CD14-positive monocyte (primary cell): ENCODE data around the gene QRICH2. TPM values are rescaled to one million over a fixed set of nuclear protein-coding genes. Genes with fewer than 3 reads are reported as not detected.

Source experiments
- DNase-seq, 3 donors: peaks; one replicate each; pipeline ENCODE4 v3.0.0-alpha.2; 2011 to 2022
- H2AFZ ChIP-seq: 2 replicates; pipeline ENCODE4 v1.6.0; 2012; ENCODE audit warnings: mild to moderate bottlenecking, low read depth, low read length, inconsistent platforms; ENCODE audit not compliant: insufficient read depth, poor library complexity, severe bottlenecking
- H3K27ac ChIP-seq, 2 donors: 1 replicate in 1 of 2; 2 replicates in 1 of 2; pipeline ENCODE4 v1.5.1; 2012 to 2013; ENCODE audit warnings: low read length in 2 of 2, control low read depth in 1 of 2, inconsistent platforms in 1 of 2, low read depth in 1 of 2, mild to moderate bottlenecking in 1 of 2
- H3K27me3 ChIP-seq, 2 donors: one replicate each; pipeline versions ENCODE4 v1.6.0 to v1.6.1; 2011 to 2013; ENCODE audit warnings: low read length in 2 of 2; ENCODE audit not compliant: control insufficient read depth in 2 of 2, insufficient read depth in 2 of 2
- H3K36me3 ChIP-seq, 2 donors: replicated peaks in 1 of 2; 1 replicate in 1 of 2; 2 replicates in 1 of 2; pipeline versions ENCODE4 v1.5.1 to v1.6.1; 2012 to 2013; ENCODE audit warnings: low read length in 2 of 2, control low read depth in 1 of 2, inconsistent platforms in 1 of 2, mild to moderate bottlenecking in 1 of 2; ENCODE audit not compliant: insufficient read depth in 2 of 2, control insufficient read depth in 1 of 2
- H3K4me1 ChIP-seq, 2 donors: 1 replicate in 1 of 2; 2 replicates in 1 of 2; pipeline versions ENCODE4 v1.5.1 to v1.6.1; 2012 to 2013; ENCODE audit warnings: low read length in 2 of 2, control low read depth in 1 of 2, inconsistent platforms in 1 of 2, mild to moderate bottlenecking in 1 of 2, moderate library complexity in 1 of 2; ENCODE audit not compliant: insufficient read depth in 2 of 2, control insufficient read depth in 1 of 2
- H3K4me2 ChIP-seq: replicated peaks from 2 replicates; pipeline ENCODE3; 2012; ENCODE audit warnings: low read length, moderate library complexity, mild to moderate bottlenecking; ENCODE audit not compliant: poor library complexity, severe bottlenecking; ENCODE audit errors: extremely low read depth
- H3K4me3 ChIP-seq, 3 experiments: fragments of 200-600 bp in 1 of 3; sonication (generic) in 1 of 3; replicated peaks in 1 of 3; 1 replicate in 2 of 3; 2 replicates in 1 of 3; pipeline ENCODE4 v1.5.1; 2011 to 2013; ENCODE audit warnings: low read length in 3 of 3, mild to moderate bottlenecking in 3 of 3, control low read depth in 2 of 3, low read depth in 2 of 3, inconsistent platforms in 1 of 3, moderate library complexity in 1 of 3
- H3K79me2 ChIP-seq: 2 replicates; pipeline ENCODE4 v1.6.0; 2012; ENCODE audit warnings: mild to moderate bottlenecking, control low read depth, inconsistent platforms, low read length, moderate library complexity; ENCODE audit not compliant: insufficient read depth
- H3K9ac ChIP-seq: 2 replicates; pipeline ENCODE4 v1.6.0; 2017; ENCODE audit warnings: low read length, mild to moderate bottlenecking; ENCODE audit not compliant: insufficient read depth, poor library complexity, severe bottlenecking
- H3K9me3 ChIP-seq, 2 donors: replicated peaks in 1 of 2; 1 replicate in 1 of 2; 2 replicates in 1 of 2; pipeline versions ENCODE4 v1.5.1 to v1.6.1; 2012 to 2013; ENCODE audit warnings: low read length in 2 of 2, control low read depth in 1 of 2; ENCODE audit not compliant: control insufficient read depth in 1 of 2, insufficient read depth in 1 of 2
- H4K20me1 ChIP-seq: 2 replicates; pipeline ENCODE4 v1.6.0; 2012; ENCODE audit warnings: mild to moderate bottlenecking, low read length, control low read depth, moderate library complexity; ENCODE audit not compliant: insufficient read depth
- H3K27ac Mint-ChIP-seq, 7 donors: one replicate each; pipeline ENCODE4 v1.8.0; 2020; ENCODE audit warnings: mild to moderate bottlenecking in 7 of 7, mixed read lengths in 7 of 7, moderate library complexity in 6 of 7, inconsistent platforms in 2 of 7
- H3K27me3 Mint-ChIP-seq, 3 donors: one replicate each; pipeline ENCODE4 v1.8.0; 2021 to 2022; ENCODE audit warnings: low read depth in 3 of 3, mild to moderate bottlenecking in 3 of 3, mixed read lengths in 3 of 3, moderate library complexity in 3 of 3, inconsistent platforms in 1 of 3
- H3K36me3 Mint-ChIP-seq, 2 donors: one replicate each; pipeline ENCODE4 v1.8.0; 2020; ENCODE audit warnings: mixed read lengths in 2 of 2, inconsistent platforms in 1 of 2, mild to moderate bottlenecking in 1 of 2
- H3K4me1 Mint-ChIP-seq: one replicate; pipeline ENCODE4 v1.8.0; 2020; ENCODE audit warnings: mild to moderate bottlenecking, mixed read lengths
- H3K4me3 Mint-ChIP-seq, 2 donors: one replicate each; pipeline ENCODE4 v1.8.0; 2020; ENCODE audit warnings: mild to moderate bottlenecking in 2 of 2, mixed read lengths in 2 of 2, moderate library complexity in 1 of 2
- H3K9me3 Mint-ChIP-seq, 7 donors: one replicate each; pipeline ENCODE4 v1.8.0; 2020 to 2022; ENCODE audit warnings: mixed read lengths in 7 of 7, mild to moderate bottlenecking in 6 of 7, moderate library complexity in 6 of 7, inconsistent platforms in 2 of 7
- CTCF ChIP-seq: fragments of 200-600 bp; IDR thresholded peaks from one replicate; pipeline ENCODE4 v1.8.0; 2022; ENCODE audit warnings: antibody characterized with exemption, mild to moderate bottlenecking
- WGBS: methylation state at CpG from one replicate; pipeline ENCODE4 v1.1.5; 2013; ENCODE audit warnings: missing lambda C conversion rate; ENCODE audit not compliant: insufficient coverage; 5-methylcytosine and 5-hydroxymethylcytosine counted together
- intact Hi-C, 2 donors: fragments of 100-400 bp; cut with micrococcal nuclease; formaldehyde crosslinking; loops; one replicate each; pipeline versions ENCODE4 v1.15.0 to v1.15.1; 2023
- polyA plus RNA-seq, 3 donors: library from polyadenylated mRNA; depleted of rRNA in 1 of 3; unstranded in 2 of 3; stranded (reverse) in 1 of 3; fragments of 300-500 nt in 2 of 3; fragments of >200 nt in 1 of 3; fragmentation: Illumina TruSeq in 2 of 3; gene quantifications; 1 replicate in 2 of 3; 2 replicates in 1 of 3; pipeline ENCODE4 v1.2.3, GENCODE V29; 2012 to 2021

QRICH2 gene
- polyA plus RNA-seq, 3 donors = 0.04 to 1.9 TPM; not detected in 1

GRCh38 chr17:76275382-76276068 is 32.6 kb downstream of the QRICH2 start:
- H3K4me1 Mint-ChIP-seq = peaks cover 26% of the 10 kb centered on the region
- H3K4me2 ChIP-seq = no peak overlapping the region
- no peak overlapping the region for H3K4me3 Mint-ChIP-seq
- H3K4me3 ChIP-seq = no peak overlapping the region
- H3K79me2 ChIP-seq = peaks cover 7% of the 10 kb centered on the region
- H2AFZ ChIP-seq = no peak overlapping the region
- no peaks in the 10 kb centered on the region for H3K27me3 ChIP-seq
- peaks cover 0 to 5% (median 4%) of the 10 kb centered on the region in 3 donors for H3K27me3 Mint-ChIP-seq
- intact Hi-C loops = loop anchor here in 1 of 2 donors (5.0 to 10.0 kb wide), 2 partner anchors 33 to 51 kb away; partner anchors contain the start of gene RNF157
- H4K20me1 ChIP-seq = peaks cover 6% of the 10 kb centered on the region
- no peak for TF ChIP-seq CTCF
- no peaks in the 10 kb centered on the region for H3K9me3 Mint-ChIP-seq
- H3K36me3 Mint-ChIP-seq = peaks cover 5 to 8% of the 10 kb centered on the region in 2 donors
- peak in 1 of 3 donors; percentile 10 for DNase-seq
- H3K9ac ChIP-seq = no peak overlapping the region
- peak overlapping the region in 1 of 7 donors; percentile 50 for H3K27ac Mint-ChIP-seq
- no peaks in the 10 kb centered on the region for H3K9me3 ChIP-seq
- H3K27ac ChIP-seq = no peak overlapping the region
- peaks cover 34 to 37% of the 10 kb centered on the region in 2 donors for H3K4me1 ChIP-seq
- WGBS = 88% methylated on average over 18 of the region's 22 CpGs
- H3K36me3 ChIP-seq = peaks cover 3 to 4% of the 10 kb centered on the region in 2 donors

GRCh38 chr17:76274112-76274956 is 33.7 kb downstream of the QRICH2 start:
- Mint-ChIP-seq H3K4me1 (peaks cover 34% of the 10 kb centered on the region), H3K9me3 (no peaks in the 10 kb centered on the region), H3K27me3 (peaks cover 0 to 3% (median 0%) of the 10 kb centered on the region in 3 donors), H3K36me3 (peaks cover 12 to 13% of the 10 kb centered on the region in 2 donors), H3K27ac (no peak overlapping the region), H3K4me3 (no peak overlapping the region)
- Histone ChIP-seq H3K79me2 (peaks cover 14% of the 10 kb centered on the region), H3K27me3 (no peaks in the 10 kb centered on the region), H3K9me3 (no peaks in the 10 kb centered on the region), H3K27ac (no peak overlapping the region), H3K4me1 (peaks cover 38 to 45% of the 10 kb centered on the region in 2 donors), H4K20me1 (peaks cover 14% of the 10 kb centered on the region), H3K4me2 (peak overlapping the region; percentile 5), H3K36me3 (peaks cover 9 to 11% of the 10 kb centered on the region in 2 donors), H2AFZ (no peak overlapping the region), H3K9ac (no peak overlapping the region), H3K4me3 (no peak overlapping the region)
- intact Hi-C loops = loop anchor here in 1 of 2 donors (10.0 kb wide), 1 partner anchor 50 kb away; no protein-coding TSS in a partner anchor
- TF ChIP-seq CTCF = no peak
- DNase-seq = no peak
- 82% methylated on average over 14 of the region's 21 CpGs for WGBS
